Cardiac fibroblast (primary cell): Measurements from ENCODE around the gene DPF1.

Source experiments
- DNase-seq, 2 donors: peaks; one replicate each; pipeline versions ENCODE4 v3.0.0 to v3.0.0-alpha.2; 2010; ENCODE audit warnings: low read depth in 2 of 2
- H3K4me3 ChIP-seq, 2 donors: replicated peaks in 1 of 2; 1 replicate in 1 of 2; 2 replicates in 1 of 2; pipeline ENCODE4 v1.5.1; 2011; ENCODE audit warnings: low read depth in 2 of 2, low read length in 2 of 2, mild to moderate bottlenecking in 2 of 2, moderate library complexity in 1 of 2
- TF ChIP-seq, protein P1 (sequence below): IDR thresholded peaks from one replicate; pipeline ENCODE4 v1.5.1; 2011; ENCODE audit warnings: low read depth, mild to moderate bottlenecking, low read length, inconsistent platforms

The DPF1 gene

GRCh38 chr19:38191747-38192146 lies 32.3 kb downstream of the DPF1 start:
- DNase-seq: no peak
- TF ChIP-seq, protein P1, sequence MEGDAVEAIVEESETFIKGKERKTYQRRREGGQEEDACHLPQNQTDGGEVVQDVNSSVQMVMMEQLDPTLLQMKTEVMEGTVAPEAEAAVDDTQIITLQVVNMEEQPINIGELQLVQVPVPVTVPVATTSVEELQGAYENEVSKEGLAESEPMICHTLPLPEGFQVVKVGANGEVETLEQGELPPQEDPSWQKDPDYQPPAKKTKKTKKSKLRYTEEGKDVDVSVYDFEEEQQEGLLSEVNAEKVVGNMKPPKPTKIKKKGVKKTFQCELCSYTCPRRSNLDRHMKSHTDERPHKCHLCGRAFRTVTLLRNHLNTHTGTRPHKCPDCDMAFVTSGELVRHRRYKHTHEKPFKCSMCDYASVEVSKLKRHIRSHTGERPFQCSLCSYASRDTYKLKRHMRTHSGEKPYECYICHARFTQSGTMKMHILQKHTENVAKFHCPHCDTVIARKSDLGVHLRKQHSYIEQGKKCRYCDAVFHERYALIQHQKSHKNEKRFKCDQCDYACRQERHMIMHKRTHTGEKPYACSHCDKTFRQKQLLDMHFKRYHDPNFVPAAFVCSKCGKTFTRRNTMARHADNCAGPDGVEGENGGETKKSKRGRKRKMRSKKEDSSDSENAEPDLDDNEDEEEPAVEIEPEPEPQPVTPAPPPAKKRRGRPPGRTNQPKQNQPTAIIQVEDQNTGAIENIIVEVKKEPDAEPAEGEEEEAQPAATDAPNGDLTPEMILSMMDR: no peak
- no peak overlapping the region for H3K4me3 ChIP-seq

- no peak overlapping the region for H3K4me3 ChIP-seq
- TF ChIP-seq, protein P1: no peak
- no peak for DNase-seq
Observed at GRCh38 chr19:38190793-38191192, 33.2 kb downstream of the DPF1 start.

DNA sequence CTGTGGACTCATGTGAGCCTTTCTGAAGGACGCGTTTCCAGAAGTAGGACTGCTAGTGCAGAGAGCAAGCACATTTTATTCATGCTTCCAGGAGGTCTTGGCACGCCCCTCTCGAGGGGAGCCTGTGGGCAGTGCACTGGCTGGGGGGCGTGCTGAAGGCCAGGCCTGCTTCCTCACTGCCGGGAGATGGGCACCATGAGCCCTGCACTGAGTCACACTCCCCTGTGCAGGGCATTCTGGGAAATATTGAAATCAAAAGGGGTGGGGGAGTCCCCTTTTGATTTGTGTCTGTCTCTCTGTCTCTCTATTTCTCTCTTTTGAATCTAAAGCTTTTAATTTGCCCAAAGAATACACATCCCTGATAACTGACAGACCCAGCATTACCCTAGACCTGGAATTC lies 34.0 kb downstream of the DPF1 start:
- DNase-seq: no peak
- TF ChIP-seq, protein P1: no peak
- H3K4me3 ChIP-seq: no peak overlapping the region

DNA sequence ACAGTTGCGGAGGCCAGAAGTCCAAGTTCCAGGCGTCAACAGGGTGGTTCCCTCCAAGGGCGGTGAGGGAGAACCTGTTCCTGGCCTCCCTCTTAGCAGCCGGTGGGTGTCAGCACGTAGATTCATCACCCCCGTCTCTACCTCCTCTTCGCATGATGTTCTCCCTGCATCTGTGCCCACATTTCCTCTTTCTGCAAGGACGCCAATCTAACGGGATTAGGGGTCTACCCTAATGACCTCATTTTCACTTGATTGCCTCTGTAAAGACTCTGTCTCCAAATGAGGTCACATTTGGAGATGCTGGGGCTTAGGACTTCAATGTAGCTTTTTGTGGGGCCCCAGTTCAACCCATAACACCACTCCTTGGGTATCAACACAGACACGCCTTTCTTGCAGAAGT lies 38.5 kb downstream of the DPF1 start:
- TF ChIP-seq, protein P1: no peak
- DNase-seq: no peak
- H3K4me3 ChIP-seq: no peak overlapping the region

DNA sequence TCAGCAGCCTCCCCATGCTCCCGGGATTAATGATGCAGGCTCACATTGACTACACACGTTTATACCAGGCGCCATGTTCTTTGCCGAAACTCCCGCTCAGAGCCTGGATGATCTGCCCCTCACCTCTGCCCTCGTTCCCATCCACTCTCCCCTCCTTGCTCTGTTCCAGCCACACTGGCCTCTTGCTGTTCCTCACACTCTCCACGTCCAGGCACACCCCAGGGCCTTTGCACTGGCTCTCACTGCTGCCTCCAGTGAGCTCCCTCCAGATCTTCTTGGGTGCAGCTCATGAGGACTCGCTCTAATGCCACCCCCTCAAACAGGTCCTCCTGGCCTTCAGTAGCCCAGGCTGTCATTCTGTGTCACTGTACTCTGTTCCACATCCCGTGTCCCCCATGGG lies 39.2 kb downstream of the DPF1 start:
- TF ChIP-seq, protein P1: no peak
- DNase-seq: no peak
- no peak overlapping the region for H3K4me3 ChIP-seq

DNA sequence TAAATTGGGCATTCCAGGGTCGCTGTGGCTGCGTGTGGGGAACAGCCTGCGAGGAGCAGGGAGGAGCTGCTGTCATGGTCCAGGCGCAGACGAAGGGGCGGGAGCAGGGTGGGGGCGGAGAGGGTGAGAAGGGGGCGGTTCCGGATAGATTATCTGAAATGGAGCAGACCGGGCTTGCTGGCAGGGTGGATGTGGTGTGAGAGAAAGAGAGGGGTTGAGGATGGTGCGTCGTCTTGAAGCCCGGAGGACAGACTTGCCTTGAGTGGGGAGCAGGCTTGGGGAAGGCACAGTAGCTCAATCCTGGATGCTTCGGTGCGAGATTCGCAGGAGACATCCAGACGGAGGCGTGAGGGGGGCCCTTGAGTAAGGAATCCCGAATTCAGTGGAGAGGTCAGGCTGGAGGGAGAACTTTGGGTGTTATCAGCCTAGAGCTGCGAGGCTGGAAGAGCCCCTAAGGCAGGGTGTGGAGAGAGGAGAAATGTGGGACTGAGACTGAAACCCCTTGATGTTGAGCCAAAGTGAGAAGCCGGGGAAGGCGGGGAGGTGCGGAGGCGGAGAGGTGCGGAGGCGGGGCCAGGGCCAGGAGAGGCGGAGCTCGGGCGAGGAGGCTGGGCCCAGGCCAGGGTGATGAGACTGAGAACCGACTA lies 40.6 kb downstream of the DPF1 start:
- TF ChIP-seq, protein P1: no peak
- H3K4me3 ChIP-seq: peak overlapping the region; percentile 10 to 33
- peak; percentile 8 to 35 for DNase-seq
